Astrocyte (in vitro differentiated cells and primary cell): ENCODE data around the gene AQP6. TPM values are rescaled to one million over a fixed set of nuclear protein-coding genes. Genes with fewer than 3 reads are reported as not detected.

Experiments used
- DNase-seq: peaks from one replicate; pipeline ENCODE4 v3.0.0-alpha.2; 2010; ENCODE audit warnings: low read depth
- FAIRE-seq: peaks from 2 replicates; lab custom pipeline; 2011; peaks lifted over from hg19 to GRCh38; lab: Jason Lieb, UNC
- H2AFZ ChIP-seq: 2 replicates; pipeline ENCODE4 v1.6.0; 2012; ENCODE audit warnings: low read depth, low read length, inconsistent platforms
- H3K27ac ChIP-seq: 2 replicates; pipeline ENCODE4 v1.5.1; 2011; ENCODE audit warnings: low read depth, low read length, inconsistent platforms
- H3K27me3 ChIP-seq: 2 replicates; pipeline ENCODE4 v1.6.0; 2011; ENCODE audit warnings: low read length, inconsistent platforms; ENCODE audit not compliant: insufficient read depth
- H3K36me3 ChIP-seq: 2 replicates; pipeline ENCODE4 v1.5.1; 2011; ENCODE audit warnings: low read length, inconsistent platforms; ENCODE audit not compliant: insufficient read depth
- H3K4me1 ChIP-seq: 2 replicates; pipeline ENCODE4 v1.5.1; 2011; ENCODE audit warnings: low read length, inconsistent platforms; ENCODE audit not compliant: insufficient read depth
- H3K4me2 ChIP-seq: 2 replicates; pipeline ENCODE4 v1.6.0; 2012; ENCODE audit warnings: low read length, inconsistent platforms
- H3K4me3 ChIP-seq: 2 replicates; pipeline ENCODE4 v1.5.1; 2011; ENCODE audit warnings: low read depth, mild to moderate bottlenecking, low read length, inconsistent platforms; ENCODE audit not compliant: insufficient read depth
- H3K79me2 ChIP-seq: 2 replicates; pipeline ENCODE4 v1.6.0; 2012; ENCODE audit warnings: mild to moderate bottlenecking, low read length, inconsistent platforms; ENCODE audit not compliant: insufficient read depth
- H3K9ac ChIP-seq: 2 replicates; pipeline ENCODE4 v1.6.0; 2012; ENCODE audit warnings: mild to moderate bottlenecking, low read length, inconsistent platforms
- H3K9me3 ChIP-seq: 2 replicates; pipeline ENCODE4 v1.5.1; 2012; ENCODE audit warnings: low read depth, mild to moderate bottlenecking, low read length, inconsistent platforms; ENCODE audit not compliant: insufficient read depth
- H4K20me1 ChIP-seq: 2 replicates; pipeline ENCODE4 v1.6.0; 2012; ENCODE audit warnings: low read length, inconsistent platforms; ENCODE audit not compliant: insufficient read depth
- H3K27ac Mint-ChIP-seq: one replicate; pipeline ENCODE4 v1.8.0; 2021; ENCODE audit warnings: mild to moderate bottlenecking, mixed read lengths; ENCODE audit not compliant: unreplicated experiment
- H3K27me3 Mint-ChIP-seq: one replicate; pipeline ENCODE4 v1.8.0; 2021; ENCODE audit warnings: low read depth, mixed read lengths; ENCODE audit not compliant: unreplicated experiment
- H3K36me3 Mint-ChIP-seq: one replicate; pipeline ENCODE4 v1.8.0; 2021; ENCODE audit warnings: low read depth, mixed read lengths; ENCODE audit not compliant: unreplicated experiment
- H3K4me1 Mint-ChIP-seq: one replicate; pipeline ENCODE4 v1.8.0; 2021; ENCODE audit warnings: low read depth, mixed read lengths; ENCODE audit not compliant: unreplicated experiment
- H3K4me3 Mint-ChIP-seq: one replicate; pipeline ENCODE4 v1.8.0; 2021; ENCODE audit warnings: mild to moderate bottlenecking, moderate library complexity, mixed read lengths; ENCODE audit not compliant: unreplicated experiment
- H3K9me3 Mint-ChIP-seq: one replicate; pipeline ENCODE4 v1.8.0; 2021; ENCODE audit warnings: mild to moderate bottlenecking, mixed read lengths; ENCODE audit not compliant: unreplicated experiment
- CTCF ChIP-seq: IDR thresholded peaks from 2 replicates; pipeline ENCODE4 v1.5.1; 2011; ENCODE audit warnings: low read depth, mild to moderate bottlenecking, inconsistent platforms, low read length, moderate library complexity; ENCODE audit not compliant: insufficient read depth
- EZH2 ChIP-seq: IDR thresholded peaks from 2 replicates; pipeline ENCODE4 v1.6.1; 2012; ENCODE audit warnings: mild to moderate bottlenecking, low read length, inconsistent platforms; ENCODE audit not compliant: insufficient read depth
- total RNA-seq: library from RNA; stranded (reverse); gene quantifications from 2 replicates; pipeline ENCODE4 v1.2.1, GENCODE V29; 2021

AQP6 gene
- total RNA-seq, 1 donor from 2014 or later: not detected

DNA sequence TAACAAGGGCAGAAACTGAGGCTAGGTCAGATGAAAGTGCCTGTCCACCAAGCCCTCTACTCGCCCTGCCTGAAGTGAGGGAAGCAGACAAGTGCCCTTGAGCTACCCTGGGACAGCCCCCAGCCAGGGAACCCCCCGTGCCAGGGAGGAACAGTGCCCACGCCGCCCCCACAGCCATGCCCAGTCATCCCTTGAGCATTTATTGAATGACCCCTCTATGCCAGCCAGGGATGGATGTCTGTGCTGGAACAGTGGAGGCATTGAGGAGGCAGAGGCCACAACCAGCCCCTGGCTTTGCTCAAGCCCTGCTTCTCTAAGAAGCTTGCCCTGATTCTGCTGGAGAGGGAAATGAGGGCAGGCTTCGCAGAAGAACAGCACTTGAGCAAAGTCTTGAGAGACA lies 3.7 kb upstream of the AQP6 start:
- H3K4me3 ChIP-seq: no peak overlapping the region
- H3K36me3 Mint-ChIP-seq: peaks cover 1% of the 10 kb centered on the region
- H2AFZ ChIP-seq: no peak overlapping the region
- no peak overlapping the region for H3K27ac ChIP-seq
- H3K9me3 ChIP-seq: no peaks in the 10 kb centered on the region
- TF ChIP-seq CTCF (no peak), EZH2 (no peak)
- peaks cover 3% of the 10 kb centered on the region for H3K4me1 ChIP-seq
- no peaks in the 10 kb centered on the region for H3K79me2 ChIP-seq
- no peak for FAIRE-seq
- no peak overlapping the region for H3K4me2 ChIP-seq
- H3K9me3 Mint-ChIP-seq: no peaks in the 10 kb centered on the region
- H3K27me3 ChIP-seq: peaks cover 17% of the 10 kb centered on the region
- H3K27me3 Mint-ChIP-seq: peaks cover 37% of the 10 kb centered on the region
- H3K27ac Mint-ChIP-seq: no peak overlapping the region
- H3K9ac ChIP-seq: no peak overlapping the region
- H3K36me3 ChIP-seq: no peaks in the 10 kb centered on the region
- no peak overlapping the region for H3K4me3 Mint-ChIP-seq
- DNase-seq: no peak
- H3K4me1 Mint-ChIP-seq: peaks cover 1% of the 10 kb centered on the region
- H4K20me1 ChIP-seq: no peaks in the 10 kb centered on the region

GRCh38 chr12:49969651-49970429 lies 2.9 kb upstream of the AQP6 start:
- Histone ChIP-seq H3K9me3 (no peaks in the 10 kb centered on the region), H2AFZ (no peak overlapping the region), H3K4me3 (no peak overlapping the region), H3K4me1 (peaks cover 3% of the 10 kb centered on the region), H3K9ac (no peak overlapping the region), H3K79me2 (no peaks in the 10 kb centered on the region), H3K4me2 (no peak overlapping the region), H3K27me3 (peaks cover 17% of the 10 kb centered on the region), H3K36me3 (no peaks in the 10 kb centered on the region), H4K20me1 (no peaks in the 10 kb centered on the region), H3K27ac (no peak overlapping the region)
- no peaks in the 10 kb centered on the region for H3K36me3 Mint-ChIP-seq
- H3K4me1 Mint-ChIP-seq: peaks cover 1% of the 10 kb centered on the region
- H3K27ac Mint-ChIP-seq: no peak overlapping the region
- H3K9me3 Mint-ChIP-seq: no peaks in the 10 kb centered on the region
- TF ChIP-seq EZH2 (no peak), CTCF (no peak)
- no peak overlapping the region for H3K4me3 Mint-ChIP-seq
- peaks cover 31% of the 10 kb centered on the region for H3K27me3 Mint-ChIP-seq
- no peak for FAIRE-seq
- no peak for DNase-seq

GRCh38 chr12:49970658-49971057 lies 2.1 kb upstream of the AQP6 start:
- Histone ChIP-seq H3K4me1 (peaks cover 3% of the 10 kb centered on the region), H3K4me2 (no peak overlapping the region), H3K4me3 (no peak overlapping the region), H3K36me3 (no peaks in the 10 kb centered on the region), H3K9me3 (no peaks in the 10 kb centered on the region), H3K27ac (no peak overlapping the region), H3K27me3 (peaks cover 15% of the 10 kb centered on the region), H3K79me2 (no peaks in the 10 kb centered on the region), H4K20me1 (no peaks in the 10 kb centered on the region), H3K9ac (no peak overlapping the region), H2AFZ (no peak overlapping the region)
- TF ChIP-seq EZH2 (no peak), CTCF (no peak)
- Mint-ChIP-seq H3K27ac (no peak overlapping the region), H3K4me1 (peaks cover 1% of the 10 kb centered on the region), H3K36me3 (no peaks in the 10 kb centered on the region), H3K27me3 (peaks cover 26% of the 10 kb centered on the region), H3K4me3 (no peak overlapping the region), H3K9me3 (no peaks in the 10 kb centered on the region)
- FAIRE-seq (no peak), DNase-seq (no peak)
